Measurements from ENCODE around the gene IPPK. TPM values are rescaled to one million over a fixed set of nuclear protein-coding genes. Genes with fewer than 3 reads are reported as not detected.

The IPPK gene
- total RNA-seq, 1 experiment from 2014 or later = 13.2 TPM

DNA sequence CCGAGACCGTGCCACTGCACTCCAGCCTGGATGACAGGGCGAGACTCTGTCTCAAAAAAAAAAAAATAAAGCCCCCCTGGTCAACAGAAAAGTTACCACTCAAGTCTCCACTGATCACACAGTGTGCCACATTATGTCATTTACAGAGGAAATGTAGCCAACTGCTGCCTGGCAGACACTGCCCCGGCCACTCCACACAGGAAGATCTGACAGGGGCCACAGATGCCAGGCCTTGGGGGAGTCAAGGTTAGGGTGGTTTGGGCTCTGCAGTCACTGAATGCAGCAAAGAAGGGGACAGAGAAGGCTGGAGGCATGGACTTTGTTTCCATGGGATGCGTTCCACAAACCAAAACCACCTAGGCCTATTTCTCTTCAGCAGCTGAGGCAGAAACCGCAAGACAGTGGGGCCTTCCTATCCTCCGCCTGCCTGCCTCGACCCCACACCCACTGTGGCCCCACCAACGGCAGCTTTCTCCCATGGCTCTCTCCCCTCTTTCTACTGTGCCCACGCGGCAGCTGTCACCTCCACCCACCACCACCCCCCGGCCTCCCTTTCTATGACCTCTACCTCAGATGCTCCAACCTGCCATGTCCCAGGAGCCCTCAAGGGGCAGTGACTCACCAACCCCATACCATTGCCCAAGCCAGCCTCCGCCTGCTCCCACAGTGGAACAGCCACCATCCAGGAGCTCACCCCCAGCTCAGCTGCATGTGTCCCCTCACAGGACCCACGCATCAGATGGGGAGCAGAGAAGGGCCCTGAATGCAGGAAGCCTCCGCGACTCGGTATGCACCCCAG, 12.4 kb downstream of the IPPK start:
- no peak for DNase-seq (ENCODE audit: low read depth in 1 of 2, low spot score in 2 of 2)
- Histone ChIP-seq H3K27ac (no peak overlapping the region), H3K4me3 (no peak overlapping the region), H3K36me3 (peaks cover 43% of the 10 kb centered on the region), H3K4me1 (replicated peaks) (peaks cover 33% of the 10 kb centered on the region), H3K9me3 (replicated peaks) (no peaks in the 10 kb centered on the region), H3K27me3 (replicated peaks) (no peaks in the 10 kb centered on the region)

DNA sequence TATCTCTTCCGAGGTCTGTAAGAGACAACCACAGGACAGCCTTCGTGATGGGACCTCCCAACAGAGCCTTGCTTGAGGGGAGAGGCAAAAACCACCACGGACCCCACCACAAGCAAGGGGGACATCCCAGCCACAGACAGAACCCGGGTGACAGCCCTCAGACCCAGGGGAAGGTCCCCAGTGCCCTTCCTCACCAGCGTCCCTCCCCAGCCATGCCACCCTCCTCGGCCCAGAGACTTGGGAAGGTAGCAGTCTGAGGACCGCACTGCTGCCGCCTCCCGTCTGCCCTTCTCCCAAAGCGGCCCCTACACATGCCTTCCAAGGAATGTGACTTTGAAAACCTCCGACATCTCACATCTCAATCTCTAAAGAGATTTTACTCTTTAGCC, 13.4 kb downstream of the IPPK start:
- H3K27ac ChIP-seq = no peak overlapping the region
- peaks cover 50% of the 10 kb centered on the region for H3K36me3 ChIP-seq
- H3K27me3 ChIP-seq (replicated peaks) = no peaks in the 10 kb centered on the region
- no peak for DNase-seq (ENCODE audit: low read depth in 1 of 2, low spot score in 2 of 2)
- H3K9me3 ChIP-seq (replicated peaks) = no peaks in the 10 kb centered on the region
- no peak overlapping the region for H3K4me3 ChIP-seq
- H3K4me1 ChIP-seq (replicated peaks) = peaks cover 33% of the 10 kb centered on the region

DNA sequence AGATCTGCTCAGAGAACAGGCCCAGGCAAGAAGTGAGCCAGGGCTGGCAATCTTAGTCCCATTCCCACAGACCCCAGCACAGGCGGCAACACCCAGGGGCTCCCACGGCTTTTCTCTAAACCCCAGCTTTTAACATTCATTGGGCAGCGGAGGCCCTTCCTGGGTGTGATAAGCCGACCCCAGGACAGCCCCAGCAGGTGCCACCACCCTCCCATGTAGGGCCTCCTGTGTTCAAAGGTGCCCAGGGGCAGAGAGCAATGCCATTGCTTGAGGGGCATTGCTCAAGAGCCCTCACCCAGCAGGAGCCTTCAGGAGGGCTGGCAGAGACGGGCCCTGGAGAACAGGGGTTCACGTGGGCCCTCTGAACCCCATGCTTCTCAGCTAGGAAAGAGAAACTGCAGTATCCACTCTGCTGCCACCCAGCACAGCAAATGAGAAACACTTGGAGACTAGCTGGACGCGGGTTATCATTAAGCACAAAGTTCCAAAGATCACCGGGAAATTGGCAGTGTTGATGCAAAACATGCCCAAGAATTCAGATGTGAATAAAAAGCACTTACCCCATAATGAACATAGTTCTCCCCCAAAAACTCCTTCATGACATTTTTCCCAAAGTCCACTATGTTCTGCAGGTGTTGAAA, 13.9 kb downstream of the IPPK start:
- no peak for DNase-seq (ENCODE audit: low read depth in 1 of 2, low spot score in 2 of 2)
- Histone ChIP-seq H3K27ac (no peak overlapping the region), H3K4me1 (replicated peaks) (peaks cover 33% of the 10 kb centered on the region), H3K36me3 (peaks cover 51% of the 10 kb centered on the region), H3K27me3 (replicated peaks) (no peaks in the 10 kb centered on the region), H3K9me3 (replicated peaks) (no peaks in the 10 kb centered on the region), H3K4me3 (no peak overlapping the region)

DNA sequence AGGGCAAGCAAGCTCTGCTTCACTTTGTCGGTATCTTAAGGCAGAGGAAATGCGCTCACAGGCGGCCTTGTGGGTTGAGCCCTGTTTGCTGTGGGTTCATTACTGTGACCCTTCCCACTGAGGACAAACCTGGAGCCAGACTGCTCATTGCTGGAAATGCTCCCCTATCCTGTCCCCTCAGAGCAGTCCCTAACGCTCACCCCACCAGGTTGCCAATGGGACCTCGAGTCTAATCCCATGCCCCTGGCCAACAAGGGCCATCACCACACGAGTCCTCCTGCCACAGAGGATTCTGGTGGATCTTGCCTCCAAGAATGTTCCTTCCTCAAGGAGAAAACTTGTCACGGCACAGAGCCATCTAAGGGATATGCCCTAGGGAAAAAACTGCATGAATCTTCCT, 14.6 kb downstream of the IPPK start:
- no peak overlapping the region for H3K27ac ChIP-seq
- H3K36me3 ChIP-seq = peaks cover 55% of the 10 kb centered on the region
- peaks cover 33% of the 10 kb centered on the region for H3K4me1 ChIP-seq (replicated peaks)
- DNase-seq (ENCODE audit: low read depth in 1 of 2, low spot score in 2 of 2) = no peak
- no peaks in the 10 kb centered on the region for H3K9me3 ChIP-seq (replicated peaks)
- no peak overlapping the region for H3K4me3 ChIP-seq
- no peaks in the 10 kb centered on the region for H3K27me3 ChIP-seq (replicated peaks)

DNA sequence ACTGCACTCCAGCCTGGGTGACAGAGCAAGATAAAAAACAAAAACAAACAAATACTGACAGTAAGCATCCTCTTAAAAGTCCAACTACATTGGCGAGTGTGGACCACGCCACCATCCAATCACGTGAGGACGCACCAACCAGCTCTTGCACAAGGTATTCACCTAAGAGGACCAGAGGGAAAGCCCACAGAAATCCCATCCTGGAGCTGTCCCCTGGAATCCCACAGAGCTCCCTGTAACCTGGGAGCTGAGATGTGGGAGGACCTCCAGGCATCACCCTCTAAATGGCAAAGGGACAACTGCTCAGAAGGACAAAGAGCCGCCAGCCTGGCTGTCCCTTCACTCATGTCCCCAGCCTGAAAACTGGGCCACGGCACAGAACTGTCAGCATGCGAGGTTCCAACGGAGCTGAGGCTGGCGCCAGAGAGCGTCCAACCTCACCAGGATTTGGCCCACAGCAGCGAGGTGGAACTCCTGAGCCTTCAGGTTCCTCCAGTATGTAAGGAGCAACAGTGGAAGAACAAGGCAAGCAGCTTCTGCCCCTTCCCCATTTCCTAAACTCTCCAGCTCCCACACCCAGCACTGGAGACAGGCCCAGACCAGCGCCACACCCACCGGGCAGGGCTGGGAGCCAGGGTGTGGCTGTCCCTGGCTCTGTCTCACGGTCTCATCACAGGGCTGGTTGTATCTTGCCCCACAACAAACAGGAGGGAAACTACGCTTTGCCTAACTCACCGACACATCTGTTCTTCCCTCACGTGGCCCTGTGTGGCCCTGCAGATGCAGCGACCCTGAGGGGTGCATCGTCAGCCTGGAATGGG, 15.2 kb downstream of the IPPK start:
- peaks cover 55% of the 10 kb centered on the region for H3K36me3 ChIP-seq
- H3K4me3 ChIP-seq = no peak overlapping the region
- peak overlapping the region; percentile 80 for H3K27ac ChIP-seq
- no peaks in the 10 kb centered on the region for H3K9me3 ChIP-seq (replicated peaks)
- DNase-seq (ENCODE audit: low read depth in 1 of 2, low spot score in 2 of 2) = peak in 1 of 2 experiments; percentile 10
- H3K27me3 ChIP-seq (replicated peaks) = no peaks in the 10 kb centered on the region
- H3K4me1 ChIP-seq (replicated peaks) = peaks cover 33% of the 10 kb centered on the region

DNA sequence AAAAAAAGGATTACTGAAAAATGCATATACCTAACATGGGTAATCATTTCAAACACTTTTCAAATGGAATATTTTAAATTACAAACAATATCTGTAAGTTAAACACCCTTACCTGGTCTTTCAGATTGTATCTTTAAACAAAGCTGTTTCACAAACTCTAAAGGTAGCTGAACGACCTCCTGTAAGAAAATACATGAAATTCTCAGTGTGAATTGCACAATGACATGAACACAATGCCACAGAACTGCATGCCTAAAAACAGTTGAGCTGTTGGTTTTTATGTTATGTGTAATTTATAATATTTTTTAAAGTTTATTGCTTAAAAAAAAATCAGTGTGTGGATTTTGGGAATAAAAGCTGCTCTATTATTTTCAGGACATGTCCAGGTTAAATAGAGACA, 17.5 kb downstream of the IPPK start:
- Histone ChIP-seq H3K9me3 (replicated peaks) (no peaks in the 10 kb centered on the region), H3K27me3 (replicated peaks) (no peaks in the 10 kb centered on the region), H3K36me3 (peaks cover 68% of the 10 kb centered on the region), H3K27ac (no peak overlapping the region; the same call in 1 of the 2 replicates), H3K4me3 (no peak overlapping the region), H3K4me1 (replicated peaks) (peaks cover 27% of the 10 kb centered on the region)
- no peak for DNase-seq (ENCODE audit: low read depth in 1 of 2, low spot score in 2 of 2)

DNA sequence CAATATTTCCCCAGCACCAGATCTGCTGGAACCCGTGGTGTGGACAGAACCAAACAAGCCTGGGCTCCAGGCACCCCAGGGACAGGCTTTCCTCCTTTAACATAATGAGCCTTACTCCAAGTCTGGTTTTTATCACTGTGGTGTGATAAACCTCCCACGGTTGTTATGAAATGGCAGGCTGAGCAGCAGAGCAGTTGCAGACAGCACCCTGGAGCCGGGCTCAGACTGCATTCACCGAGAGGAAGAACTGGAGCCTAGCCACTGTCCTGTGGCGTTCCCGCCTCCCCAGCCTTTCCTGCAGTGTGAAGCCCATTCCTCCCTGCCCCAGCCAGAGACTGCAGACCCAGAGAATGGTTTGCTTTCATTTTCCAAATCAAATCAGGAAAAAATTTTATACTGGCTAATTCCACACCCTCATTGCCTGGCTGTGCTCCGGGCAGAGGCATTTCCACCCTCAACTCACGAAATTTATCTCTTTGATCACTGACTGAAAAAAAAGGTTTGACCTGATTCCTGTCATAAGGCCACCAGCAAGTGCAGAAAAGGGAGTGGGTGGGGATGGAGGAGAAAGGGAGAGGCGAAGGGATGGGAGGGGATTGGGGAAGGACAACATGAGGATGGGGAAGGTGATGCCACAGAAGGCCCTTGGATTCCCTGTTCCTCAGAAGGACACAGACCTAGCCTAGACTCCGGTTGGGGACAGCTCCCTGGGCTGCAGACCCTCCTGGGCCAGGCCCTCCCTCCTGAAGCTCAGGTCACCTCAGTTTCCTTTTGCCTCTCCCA, 18.9 kb downstream of the IPPK start:
- Histone ChIP-seq H3K4me1 (replicated peaks) (peaks cover 27% of the 10 kb centered on the region), H3K27me3 (replicated peaks) (no peaks in the 10 kb centered on the region), H3K36me3 (peaks cover 75% of the 10 kb centered on the region), H3K4me3 (no peak overlapping the region), H3K9me3 (replicated peaks) (no peaks in the 10 kb centered on the region), H3K27ac (no peak overlapping the region)
- peak in 1 of 2 experiments; percentile 11 for DNase-seq (ENCODE audit: low read depth in 1 of 2, low spot score in 2 of 2)

DNA sequence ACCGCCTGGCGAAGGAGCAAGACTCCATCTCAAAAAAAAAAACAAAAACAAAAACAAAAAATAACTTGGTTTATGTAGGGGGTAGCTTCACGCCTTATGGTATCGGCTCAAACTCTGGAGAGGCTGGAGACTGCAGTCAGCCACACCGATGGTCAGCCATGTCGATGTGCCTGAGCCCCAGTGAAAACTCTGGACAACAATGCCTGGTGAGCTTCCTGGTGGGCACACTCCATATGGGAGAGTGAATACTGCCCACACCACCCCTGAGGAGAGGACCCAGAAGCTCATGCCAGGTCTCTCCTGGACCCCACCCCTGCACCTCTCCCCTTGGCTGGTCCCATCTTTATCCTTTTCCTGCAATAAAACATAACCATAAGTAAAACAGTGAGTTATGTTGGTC, 19.6 kb downstream of the IPPK start:
- H3K9me3 ChIP-seq (replicated peaks) = no peaks in the 10 kb centered on the region
- H3K4me1 ChIP-seq (replicated peaks) = peaks cover 27% of the 10 kb centered on the region
- no peak overlapping the region for H3K4me3 ChIP-seq
- H3K36me3 ChIP-seq = peaks cover 75% of the 10 kb centered on the region
- H3K27me3 ChIP-seq (replicated peaks) = no peaks in the 10 kb centered on the region; the same call in 1 of the 2 replicates
- H3K27ac ChIP-seq = no peak overlapping the region
- DNase-seq (ENCODE audit: low read depth in 1 of 2, low spot score in 2 of 2) = no peak

DNA sequence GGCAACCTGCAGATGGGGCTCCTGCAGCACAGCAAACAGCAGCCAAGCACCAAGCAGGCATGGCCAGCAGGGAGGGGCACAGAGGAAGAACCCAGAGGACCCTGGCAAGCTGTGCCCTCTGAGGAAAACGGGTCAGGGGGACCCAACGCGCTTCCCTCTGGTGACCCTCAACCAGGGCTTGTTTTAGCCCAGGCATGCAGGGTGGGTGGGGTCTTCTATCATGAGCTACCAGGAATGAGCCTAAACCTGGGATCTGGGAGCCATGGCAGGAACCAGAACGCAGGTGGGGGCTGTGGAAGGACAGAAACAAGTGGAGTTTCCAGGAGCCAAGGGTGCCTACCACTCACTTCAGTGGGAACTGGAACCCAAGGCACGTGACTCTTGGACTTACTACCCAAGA, 20.9 kb downstream of the IPPK start:
- H3K4me3 ChIP-seq = no peak overlapping the region
- no peaks in the 10 kb centered on the region; the same call in 1 of the 2 replicates for H3K27me3 ChIP-seq (replicated peaks)
- H3K4me1 ChIP-seq (replicated peaks) = peaks cover 14% of the 10 kb centered on the region
- H3K36me3 ChIP-seq = peaks cover 72% of the 10 kb centered on the region
- no peak for DNase-seq (ENCODE audit: low read depth in 1 of 2, low spot score in 2 of 2)
- no peak overlapping the region for H3K27ac ChIP-seq
- no peaks in the 10 kb centered on the region for H3K9me3 ChIP-seq (replicated peaks)

DNA sequence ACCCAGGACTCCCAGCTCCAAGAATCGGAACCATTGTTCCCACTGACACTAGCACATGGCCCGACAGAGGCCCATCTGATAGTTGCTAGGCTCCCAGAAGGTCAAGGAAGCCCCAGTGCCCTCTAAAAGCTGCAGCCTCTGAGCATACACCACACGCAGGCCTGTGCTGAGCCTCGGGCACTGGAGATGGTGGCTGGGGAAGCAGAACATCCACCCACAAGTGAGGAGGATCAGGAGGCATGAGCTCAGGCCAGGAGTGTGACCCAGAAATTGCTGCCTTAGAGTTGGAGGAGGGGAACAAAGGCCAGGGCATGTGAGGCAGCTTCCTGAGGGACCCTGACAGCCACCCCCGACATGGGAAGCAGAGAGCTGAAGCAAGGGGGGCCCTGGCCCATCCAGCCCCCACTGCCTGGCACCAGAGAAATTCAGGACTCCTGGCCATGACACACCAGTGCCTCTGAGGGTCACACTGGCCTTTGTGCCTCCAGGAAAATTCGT, 21.4 kb downstream of the IPPK start:
- Histone ChIP-seq H3K4me1 (replicated peaks) (peaks cover 9% of the 10 kb centered on the region), H3K27me3 (replicated peaks) (no peaks in the 10 kb centered on the region; the same call in 1 of the 2 replicates), H3K4me3 (no peak overlapping the region), H3K27ac (no peak overlapping the region), H3K36me3 (peaks cover 76% of the 10 kb centered on the region), H3K9me3 (replicated peaks) (no peaks in the 10 kb centered on the region)
- no peak for DNase-seq (ENCODE audit: low read depth in 1 of 2, low spot score in 2 of 2)

DNA sequence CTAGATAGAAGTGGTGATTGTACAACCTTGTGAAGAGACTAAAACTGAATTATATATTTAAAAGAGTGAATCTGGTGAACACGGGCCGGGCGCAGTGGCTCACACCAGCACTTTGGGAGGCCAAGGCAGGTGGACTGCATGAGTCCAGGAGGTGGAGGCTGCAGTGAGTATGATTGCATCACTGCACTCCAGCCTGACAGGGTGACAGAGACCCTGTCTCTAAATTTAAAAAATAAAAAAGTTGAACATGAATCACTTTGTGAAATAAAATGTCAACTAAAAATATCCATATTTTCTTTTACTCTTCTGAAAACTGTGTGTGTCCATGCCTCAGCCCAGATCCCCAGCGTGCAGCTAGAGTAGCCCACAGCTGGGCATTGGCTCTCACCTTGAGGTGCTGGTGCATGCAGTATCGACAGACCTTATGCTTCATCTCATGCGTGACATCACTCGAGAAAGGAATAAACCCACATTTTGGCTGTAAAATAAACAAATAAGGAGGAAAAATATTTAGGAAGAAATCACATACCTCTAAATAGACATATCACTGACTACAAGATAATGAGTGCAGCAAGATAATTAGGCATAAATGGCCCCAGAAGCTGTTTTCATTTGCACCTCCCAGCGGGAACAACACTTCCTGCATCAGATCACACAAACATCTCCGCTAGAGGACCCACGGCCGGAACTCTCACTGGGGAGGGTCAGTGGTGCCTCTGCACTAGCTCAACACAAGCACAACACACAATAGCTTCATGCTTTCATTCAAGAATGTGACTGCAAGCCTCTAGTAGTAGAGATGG, 22.1 kb downstream of the IPPK start:
- peaks cover 76% of the 10 kb centered on the region for H3K36me3 ChIP-seq
- H3K9me3 ChIP-seq (replicated peaks) = no peaks in the 10 kb centered on the region
- no peaks in the 10 kb centered on the region; the same call in 1 of the 2 replicates for H3K27me3 ChIP-seq (replicated peaks)
- H3K4me1 ChIP-seq (replicated peaks) = peaks cover 3% of the 10 kb centered on the region
- no peak overlapping the region for H3K4me3 ChIP-seq
- DNase-seq (ENCODE audit: low read depth in 1 of 2, low spot score in 2 of 2) = no peak
- H3K27ac ChIP-seq = no peak overlapping the region

DNA sequence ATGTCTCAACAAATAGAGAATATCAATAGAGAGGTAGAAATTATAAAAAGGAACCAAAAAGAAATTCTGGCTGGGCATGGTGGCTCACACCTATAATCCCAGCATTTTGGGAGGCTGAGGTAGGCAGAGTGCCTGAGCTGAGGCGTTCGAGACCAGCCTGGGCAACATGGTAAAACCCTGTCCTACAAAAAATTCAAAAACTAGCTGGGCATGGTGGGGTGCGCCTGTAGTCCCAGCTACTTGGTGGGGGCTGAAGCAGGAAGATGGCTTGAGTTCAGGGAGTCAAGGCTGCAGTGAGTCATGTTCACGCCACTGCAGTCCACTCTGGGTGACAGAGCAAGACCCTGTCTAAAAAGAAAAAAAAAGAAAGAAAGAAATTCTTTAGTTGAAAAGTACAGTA, 24.9 kb downstream of the IPPK start:
- Histone ChIP-seq H3K27me3 (replicated peaks) (no peaks in the 10 kb centered on the region; the same call in 1 of the 2 replicates), H3K9me3 (replicated peaks) (no peaks in the 10 kb centered on the region), H3K36me3 (peaks cover 81% of the 10 kb centered on the region), H3K4me1 (replicated peaks) (no peaks in the 10 kb centered on the region), H3K27ac (no peak overlapping the region), H3K4me3 (no peak overlapping the region)
- DNase-seq (ENCODE audit: low read depth in 1 of 2, low spot score in 2 of 2) = no peak
